Fibroblast of pulmonary artery (primary cell): ENCODE results near the gene KCNQ4.

ENCODE experiments used
- DNase-seq: peaks from one replicate; pipeline ENCODE4 v3.0.0-alpha.2; 2010; ENCODE audit warnings: low read depth
- H3K4me3 ChIP-seq: replicated peaks from 2 replicates; pipeline ENCODE4 v1.5.1; 2011; ENCODE audit warnings: low read depth, mild to moderate bottlenecking, control low read depth, low read length, moderate library complexity
- TF ChIP-seq, protein P1 (sequence below): IDR thresholded peaks from 2 replicates; pipeline ENCODE4 v1.5.1; 2011; ENCODE audit warnings: mild to moderate bottlenecking, control low read depth, low read length, inconsistent platforms; ENCODE audit errors: missing control alignments

Gene KCNQ4

DNA sequence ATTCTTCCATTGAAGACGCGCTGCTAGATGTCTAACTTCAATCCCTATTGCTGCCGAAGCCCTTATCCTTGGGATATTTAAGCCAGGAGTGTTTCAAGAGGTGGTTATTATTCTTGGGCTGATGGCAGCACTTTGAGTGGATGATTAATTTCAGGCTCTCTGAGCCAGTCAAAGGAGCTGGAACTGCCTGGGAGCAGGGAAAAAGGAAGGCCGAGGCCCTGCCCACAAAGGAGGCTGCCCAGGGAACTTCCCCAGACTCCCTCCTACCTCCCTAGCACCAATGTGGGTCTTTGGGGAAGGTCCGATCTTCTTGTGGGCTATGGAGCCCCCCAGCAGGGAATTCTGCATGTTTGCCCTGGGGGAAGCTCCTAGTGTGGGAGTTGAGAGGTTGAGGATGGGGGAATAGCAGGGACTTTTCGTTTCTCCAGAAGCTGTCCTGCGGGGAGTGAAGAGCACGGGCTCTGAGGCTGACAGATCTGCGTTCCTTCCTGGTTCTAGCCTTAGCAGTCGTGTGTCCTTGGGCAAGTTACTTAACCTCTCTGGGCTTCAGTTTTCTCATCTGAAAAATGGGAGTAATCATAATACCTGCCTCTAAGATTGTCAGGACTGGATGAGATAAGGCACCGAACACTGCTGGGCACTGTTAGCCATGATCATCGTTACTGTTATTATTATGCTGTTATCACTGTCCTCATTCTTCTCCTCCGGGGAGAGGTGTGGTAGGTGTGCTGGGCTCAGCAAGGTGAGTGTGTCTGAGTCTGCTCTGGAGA is 6.3 kb downstream of the KCNQ4 start:
- no peak for DNase-seq
- no peak overlapping the region for H3K4me3 ChIP-seq
- TF ChIP-seq, protein P1, sequence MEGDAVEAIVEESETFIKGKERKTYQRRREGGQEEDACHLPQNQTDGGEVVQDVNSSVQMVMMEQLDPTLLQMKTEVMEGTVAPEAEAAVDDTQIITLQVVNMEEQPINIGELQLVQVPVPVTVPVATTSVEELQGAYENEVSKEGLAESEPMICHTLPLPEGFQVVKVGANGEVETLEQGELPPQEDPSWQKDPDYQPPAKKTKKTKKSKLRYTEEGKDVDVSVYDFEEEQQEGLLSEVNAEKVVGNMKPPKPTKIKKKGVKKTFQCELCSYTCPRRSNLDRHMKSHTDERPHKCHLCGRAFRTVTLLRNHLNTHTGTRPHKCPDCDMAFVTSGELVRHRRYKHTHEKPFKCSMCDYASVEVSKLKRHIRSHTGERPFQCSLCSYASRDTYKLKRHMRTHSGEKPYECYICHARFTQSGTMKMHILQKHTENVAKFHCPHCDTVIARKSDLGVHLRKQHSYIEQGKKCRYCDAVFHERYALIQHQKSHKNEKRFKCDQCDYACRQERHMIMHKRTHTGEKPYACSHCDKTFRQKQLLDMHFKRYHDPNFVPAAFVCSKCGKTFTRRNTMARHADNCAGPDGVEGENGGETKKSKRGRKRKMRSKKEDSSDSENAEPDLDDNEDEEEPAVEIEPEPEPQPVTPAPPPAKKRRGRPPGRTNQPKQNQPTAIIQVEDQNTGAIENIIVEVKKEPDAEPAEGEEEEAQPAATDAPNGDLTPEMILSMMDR, result no peak

DNA sequence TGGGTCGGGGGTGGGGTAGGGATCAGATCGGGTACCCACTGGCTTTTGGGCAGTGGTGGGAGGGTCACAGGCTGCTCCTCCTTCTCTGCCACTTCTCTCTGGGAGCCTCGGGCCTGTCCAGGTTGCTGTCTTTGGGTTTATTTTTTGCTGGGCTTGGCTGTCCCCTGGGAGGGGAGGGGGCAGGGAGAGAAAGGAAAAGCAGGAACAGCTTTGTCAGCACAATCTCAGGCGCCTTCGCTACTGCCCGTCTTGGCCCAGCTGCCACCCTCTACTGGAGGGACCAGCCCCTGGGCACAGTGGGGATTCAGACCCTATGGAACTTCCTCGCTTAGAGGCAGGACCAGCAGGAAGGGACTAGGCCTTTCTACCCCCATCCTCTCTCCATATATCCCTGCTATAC is 8.4 kb downstream of the KCNQ4 start:
- H3K4me3 ChIP-seq, result no peak overlapping the region
- TF ChIP-seq, protein P1, result no peak
- no peak for DNase-seq

DNA sequence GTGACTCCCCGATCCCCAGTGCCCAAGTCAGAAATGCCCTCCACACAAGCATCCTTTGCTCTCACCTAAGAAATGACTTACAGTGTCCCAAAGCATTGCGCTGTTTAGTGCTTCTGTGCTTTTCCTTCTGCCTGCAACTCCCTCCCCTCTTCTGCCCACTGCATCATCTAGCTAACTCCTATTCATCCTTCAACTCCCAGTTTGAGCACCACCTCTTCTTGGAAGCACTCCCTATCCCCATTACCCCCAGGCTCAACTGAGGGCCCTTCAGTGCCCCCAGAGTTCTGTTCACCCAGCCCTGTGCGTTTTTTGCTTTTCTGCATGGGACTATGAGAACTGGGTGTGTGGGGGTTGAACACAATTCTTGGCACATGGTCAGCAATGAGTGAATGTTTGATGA is 10.0 kb downstream of the KCNQ4 start:
- DNase-seq, result no peak
- TF ChIP-seq, protein P1, result no peak
- H3K4me3 ChIP-seq, result no peak overlapping the region

DNA sequence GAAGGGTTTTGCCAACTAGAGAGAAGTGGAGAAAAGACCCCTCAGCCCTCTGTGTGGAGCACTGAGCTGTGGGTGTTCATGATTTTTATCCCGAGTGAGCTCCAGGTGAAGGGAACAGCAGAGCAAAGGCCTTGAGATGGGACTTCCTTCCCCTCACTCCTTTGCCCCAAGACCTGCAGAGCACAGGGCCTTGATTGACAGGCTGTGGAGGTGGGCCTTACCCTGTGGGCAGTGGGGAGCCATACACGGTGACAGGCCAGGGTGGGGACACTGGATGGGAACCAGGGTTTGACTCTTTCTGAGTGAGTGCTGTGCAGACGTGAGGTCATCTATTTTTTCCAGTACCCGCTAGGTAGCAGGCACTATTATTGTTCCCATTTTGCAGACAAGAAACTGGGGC is 10.5 kb downstream of the KCNQ4 start:
- TF ChIP-seq, protein P1, result no peak
- no peak for DNase-seq
- H3K4me3 ChIP-seq, result no peak overlapping the region

DNA sequence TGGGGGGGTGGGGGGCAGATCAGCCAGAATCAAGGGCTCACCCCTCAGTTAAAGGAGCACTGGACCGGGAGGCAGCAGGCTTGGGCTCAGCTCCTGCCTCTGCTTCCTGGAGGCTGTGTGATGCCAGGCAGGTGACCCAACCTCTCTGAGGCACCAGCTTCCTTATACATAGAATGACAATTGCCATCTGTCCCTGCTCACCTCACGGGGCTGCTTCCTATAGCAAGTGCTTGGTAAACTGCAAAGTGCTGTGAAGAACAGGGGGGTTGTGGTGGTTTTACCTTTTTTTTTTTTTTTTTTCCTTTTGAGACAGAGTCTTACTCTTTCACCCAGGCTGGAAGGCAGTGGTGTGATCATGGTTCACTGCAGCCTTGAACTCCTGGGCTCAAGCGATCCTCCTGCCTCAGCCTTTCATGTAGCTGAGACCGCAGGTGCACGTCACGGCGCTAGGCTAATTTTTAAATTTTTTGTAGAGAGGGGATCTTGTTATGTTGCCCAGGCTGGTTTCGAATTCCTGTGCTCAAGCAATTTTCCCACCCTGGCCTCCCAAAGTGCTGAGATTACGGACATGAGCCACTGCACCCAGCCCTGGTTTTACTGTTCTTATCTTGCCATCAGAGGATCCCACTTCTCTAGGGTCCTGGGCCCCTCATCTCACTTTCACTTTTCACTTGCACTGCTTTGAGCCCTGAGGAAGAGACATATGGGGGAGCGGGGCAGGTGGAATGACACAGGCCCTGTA is 11.6 kb downstream of the KCNQ4 start:
- TF ChIP-seq, protein P1, result no peak
- no peak overlapping the region for H3K4me3 ChIP-seq
- no peak for DNase-seq

DNA sequence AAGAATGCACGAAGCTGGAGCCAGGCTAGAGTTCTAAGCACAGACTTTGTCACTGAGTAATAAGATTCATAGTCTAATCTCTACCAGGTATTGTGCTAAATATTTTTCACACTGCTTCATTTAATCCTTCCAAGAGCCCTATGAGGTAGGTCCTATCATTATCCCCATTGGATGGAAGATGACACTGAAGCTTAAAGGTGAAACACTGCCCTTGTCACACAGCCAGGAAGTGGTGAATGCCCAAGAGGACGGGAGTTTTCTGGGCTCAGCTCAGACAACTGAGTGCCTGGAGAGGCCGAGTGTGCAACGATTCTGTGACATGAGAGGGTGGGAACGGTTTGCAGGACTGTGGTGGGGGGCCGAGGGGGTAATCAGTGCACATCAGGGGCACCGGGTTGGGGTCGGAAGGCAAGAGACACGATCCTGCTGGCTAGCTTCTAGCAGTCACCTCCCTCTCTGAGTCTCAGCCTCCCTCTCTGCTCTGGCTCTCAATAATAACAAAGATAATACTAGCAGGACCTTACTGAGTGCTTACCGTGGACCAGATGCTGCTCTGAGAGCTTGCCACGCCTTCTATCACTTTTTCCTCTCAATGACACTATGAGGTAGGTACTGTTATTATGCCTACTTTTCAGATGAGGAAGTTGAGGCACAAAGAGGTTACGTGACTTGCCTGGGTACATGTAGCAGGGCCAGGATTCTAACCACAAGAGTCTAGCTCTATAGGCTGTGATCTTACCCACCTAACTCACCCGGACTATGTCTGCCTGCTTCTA is 12.4 kb downstream of the KCNQ4 start:
- H3K4me3 ChIP-seq, result no peak overlapping the region
- TF ChIP-seq, protein P1, result no peak
- no peak for DNase-seq
